COLO829 (cell line): ENCODE results near the gene STARD8.

Experiments used
- DNase-seq: peaks from one replicate; pipeline ENCODE4 v3.0.0; 2012; ENCODE audit warnings: low spot score

Gene STARD8

GRCh38 chrX:68693481-68694434, 46.3 kb downstream of the STARD8 start:
- DNase-seq: no peak

- DNase-seq: no peak
Measured at GRCh38 chrX:68694435-68695205, 47.2 kb downstream of the STARD8 start.

- no peak for DNase-seq
Measured at GRCh38 chrX:68695206-68695845, 47.9 kb downstream of the STARD8 start.

GRCh38 chrX:68696267-68696990, 49.0 kb downstream of the STARD8 start:
- no peak for DNase-seq

GRCh38 chrX:68697036-68697435, 49.6 kb downstream of the STARD8 start:
- DNase-seq: no peak

- no peak for DNase-seq
Measured at GRCh38 chrX:68697465-68698125, 50.1 kb downstream of the STARD8 start.

- no peak for DNase-seq
Measured at GRCh38 chrX:68698942-68699341, 51.5 kb downstream of the STARD8 start.

GRCh38 chrX:68699960-68700746, 52.7 kb downstream of the STARD8 start:
- no peak for DNase-seq

GRCh38 chrX:68703369-68703768, 55.9 kb downstream of the STARD8 start:
- DNase-seq: no peak

- no peak for DNase-seq
Measured at GRCh38 chrX:68703846-68704245, 56.4 kb downstream of the STARD8 start.

GRCh38 chrX:68705986-68706385, 58.5 kb downstream of the STARD8 start:
- DNase-seq: no peak

GRCh38 chrX:68708503-68709290, 61.2 kb downstream of the STARD8 start:
- DNase-seq: no peak

GRCh38 chrX:68710870-68711576, 63.6 kb downstream of the STARD8 start:
- DNase-seq: peak; percentile 52

GRCh38 chrX:68711845-68712244, 64.4 kb downstream of the STARD8 start:
- DNase-seq: no peak

- no peak for DNase-seq
Measured at GRCh38 chrX:68714856-68715255, 67.4 kb downstream of the STARD8 start.

- DNase-seq: no peak
Measured at GRCh38 chrX:68717196-68717595, 69.7 kb downstream of the STARD8 start.

GRCh38 chrX:68717663-68718442, 70.4 kb downstream of the STARD8 start:
- DNase-seq: no peak

GRCh38 chrX:68718443-68718820, 71.0 kb downstream of the STARD8 start:
- DNase-seq: no peak
